Right lobe of liver (tissue), 4 donors: ENCODE results near the gene AIG1.

Experiments
- CTCF ChIP-seq, 4 donors: fragments of 200-600 bp in 3 of 4; fragments of 450-650 bp in 1 of 4; IDR thresholded peaks; one replicate each; pipeline versions ENCODE4 v1.5.1 to v1.8.0; 2016 to 2022; ENCODE audit warnings: antibody characterized with exemption in 4 of 4, mild to moderate bottlenecking in 2 of 4
- POLR2A ChIP-seq: fragments of 450-650 bp; IDR thresholded peaks from one replicate; pipeline ENCODE4 v1.6.1; 2017; ENCODE audit warnings: antibody characterized with exemption, mild to moderate bottlenecking
- donor health status: DM: no; HTN: no; CAD: no.
- donor health status: DM: no; HTN: no; CAD: no.
- donor health status: DM: no; HTN: yes; CAD: no.

- no peak for TF ChIP-seq CTCF (IDR thresholded peaks at IDR 0.05)
- no peak for TF ChIP-seq POLR2A
Measured at GRCh38 chr6:143128681-143129015, 68.0 kb downstream of the AIG1 start.
